ENCODE measurements around the gene TFPT.

The TFPT gene

GRCh38 chr19:54148158-54148557 is 32.7 kb upstream of the TFPT start:
- no peak overlapping the region for H3K4me3 ChIP-seq (ENCODE audit: low read depth, low read length)
- no peak for DNase-seq (ENCODE audit: low read depth)
- TF ChIP-seq CTCF (IDR thresholded peaks at IDR 0.05; ENCODE audit: insufficient read depth, low read depth, low read length, missing control alignments), result no peak

- TF ChIP-seq CTCF (IDR thresholded peaks at IDR 0.05; ENCODE audit: insufficient read depth, low read depth, low read length, missing control alignments), result no peak
- DNase-seq (ENCODE audit: low read depth), result no peak
- H3K4me3 ChIP-seq (ENCODE audit: low read depth, low read length), result no peak overlapping the region
Observed at GRCh38 chr19:54147676-54148075, 32.2 kb upstream of the TFPT start.

GRCh38 chr19:54145541-54146158 is 30.2 kb upstream of the TFPT start:
- H3K4me3 ChIP-seq (ENCODE audit: low read depth, low read length), result no peak overlapping the region
- no peak for TF ChIP-seq CTCF (IDR thresholded peaks at IDR 0.05; ENCODE audit: insufficient read depth, low read depth, low read length, missing control alignments)
- no peak for DNase-seq (ENCODE audit: low read depth)

GRCh38 chr19:54142166-54142780 is 26.8 kb upstream of the TFPT start:
- H3K4me3 ChIP-seq (ENCODE audit: low read depth, low read length), result no peak overlapping the region
- DNase-seq (ENCODE audit: low read depth), result no peak
- TF ChIP-seq CTCF (IDR thresholded peaks at IDR 0.05; ENCODE audit: insufficient read depth, low read depth, low read length, missing control alignments), result no peak

- no peak overlapping the region for H3K4me3 ChIP-seq (ENCODE audit: low read depth, low read length)
- TF ChIP-seq CTCF (IDR thresholded peaks at IDR 0.05; ENCODE audit: insufficient read depth, low read depth, low read length, missing control alignments), result no peak
- no peak for DNase-seq (ENCODE audit: low read depth)
Observed at GRCh38 chr19:54141356-54141755, 25.9 kb upstream of the TFPT start.

- H3K4me3 ChIP-seq (ENCODE audit: low read depth, low read length), result peak overlapping the region; percentile 82
- DNase-seq (ENCODE audit: low read depth), result no peak
- no peak for TF ChIP-seq CTCF (IDR thresholded peaks at IDR 0.05; ENCODE audit: insufficient read depth, low read depth, low read length, missing control alignments)
Observed at GRCh38 chr19:54138489-54139256, 23.2 kb upstream of the TFPT start.
